Osteocyte (in vitro differentiated cells): ENCODE results near the gene RNF128. TPM values are rescaled to one million over a fixed set of nuclear protein-coding genes. Genes with fewer than 3 reads are reported as not detected.
A peak's percentile ranks its signal among the peaks of the same experiment; 100 is the strongest.

Experiments used
- DNase-seq: peaks from one replicate; pipeline ENCODE4 v3.0.0; 2021; ENCODE audit warnings: mixed read lengths; ENCODE audit not compliant: unreplicated experiment; ENCODE audit errors: extremely low spot score
- H3K27ac Mint-ChIP-seq: one replicate; pipeline ENCODE4 v1.8.0; 2021; ENCODE audit warnings: mild to moderate bottlenecking, mixed read lengths; ENCODE audit not compliant: unreplicated experiment
- H3K27me3 Mint-ChIP-seq: one replicate; pipeline ENCODE4 v1.8.0; 2021; ENCODE audit warnings: mixed read lengths; ENCODE audit not compliant: unreplicated experiment
- H3K36me3 Mint-ChIP-seq: one replicate; pipeline ENCODE4 v1.8.0; 2021; ENCODE audit warnings: mixed read lengths; ENCODE audit not compliant: unreplicated experiment
- H3K4me1 Mint-ChIP-seq: one replicate; pipeline ENCODE4 v1.8.0; 2021; ENCODE audit warnings: mixed read lengths; ENCODE audit not compliant: unreplicated experiment
- H3K4me3 Mint-ChIP-seq: one replicate; pipeline ENCODE4 v1.8.0; 2021; ENCODE audit warnings: mild to moderate bottlenecking, moderate library complexity, mixed read lengths; ENCODE audit not compliant: unreplicated experiment
- H3K9me3 Mint-ChIP-seq: one replicate; pipeline ENCODE4 v1.8.0; 2021; ENCODE audit warnings: mixed read lengths; ENCODE audit not compliant: unreplicated experiment
- CTCF ChIP-seq: fragments of 200-600 bp; sonication (generic); IDR thresholded peaks from 2 replicates; pipeline ENCODE4 v1.5.0; 2021; ENCODE audit warnings: antibody characterized with exemption, mild to moderate bottlenecking, moderate library complexity
- total RNA-seq: library from RNA; stranded (reverse); gene quantifications from 2 replicates; pipeline ENCODE4 v1.2.1, GENCODE V29; 2021

The RNF128 gene
- total RNA-seq, 1 donor from 2014 or later: not detected

GRCh38 chrX:106774981-106775380 lies 48.5 kb downstream of the RNF128 start:
- no peak for DNase-seq

GRCh38 chrX:106780264-106780663 lies 53.8 kb downstream of the RNF128 start:
- Mint-ChIP-seq H3K27ac (no peak overlapping the region), H3K27me3 (peaks cover 10% of the 10 kb centered on the region), H3K4me3 (no peak overlapping the region), H3K4me1 (no peaks in the 10 kb centered on the region), H3K9me3 (no peaks in the 10 kb centered on the region), H3K36me3 (no peaks in the 10 kb centered on the region)
- TF ChIP-seq CTCF: no peak
- DNase-seq: no peak

More at GRCh38 chrX:106774981-106775380, 48.5 kb downstream of the RNF128 start:
- no peaks in the 10 kb centered on the region for H3K9me3 Mint-ChIP-seq
- no peaks in the 10 kb centered on the region for H3K27me3 Mint-ChIP-seq
- no peak overlapping the region for H3K27ac Mint-ChIP-seq
- H3K4me3 Mint-ChIP-seq: no peak overlapping the region
- TF ChIP-seq CTCF: no peak
- H3K36me3 Mint-ChIP-seq: no peaks in the 10 kb centered on the region
- H3K4me1 Mint-ChIP-seq: no peaks in the 10 kb centered on the region

GRCh38 chrX:106780664-106781377 lies 54.3 kb downstream of the RNF128 start:
- Mint-ChIP-seq H3K36me3 (no peaks in the 10 kb centered on the region), H3K4me1 (no peaks in the 10 kb centered on the region), H3K27me3 (peaks cover 13% of the 10 kb centered on the region), H3K4me3 (no peak overlapping the region), H3K9me3 (no peaks in the 10 kb centered on the region), H3K27ac (no peak overlapping the region)
- TF ChIP-seq CTCF: no peak
- no peak for DNase-seq

GRCh38 chrX:106783716-106784115 lies 57.2 kb downstream of the RNF128 start:
- DNase-seq: no peak
- no peaks in the 10 kb centered on the region for H3K4me1 Mint-ChIP-seq
- H3K4me3 Mint-ChIP-seq: no peak overlapping the region
- TF ChIP-seq CTCF: no peak
- H3K27ac Mint-ChIP-seq: no peak overlapping the region
- no peaks in the 10 kb centered on the region for H3K36me3 Mint-ChIP-seq
- H3K27me3 Mint-ChIP-seq: peaks cover 21% of the 10 kb centered on the region
- H3K9me3 Mint-ChIP-seq: no peaks in the 10 kb centered on the region

GRCh38 chrX:106791495-106791894 lies 65.0 kb downstream of the RNF128 start:
- no peak overlapping the region for H3K4me3 Mint-ChIP-seq
- H3K27me3 Mint-ChIP-seq: peaks cover 13% of the 10 kb centered on the region
- peak; percentile 50 for TF ChIP-seq CTCF
- no peaks in the 10 kb centered on the region for H3K4me1 Mint-ChIP-seq
- no peaks in the 10 kb centered on the region for H3K9me3 Mint-ChIP-seq
- no peak for DNase-seq
- H3K27ac Mint-ChIP-seq: no peak overlapping the region
- no peaks in the 10 kb centered on the region for H3K36me3 Mint-ChIP-seq
